ENCODE measurements around the gene CNOT6.

Gene CNOT6

DNA sequence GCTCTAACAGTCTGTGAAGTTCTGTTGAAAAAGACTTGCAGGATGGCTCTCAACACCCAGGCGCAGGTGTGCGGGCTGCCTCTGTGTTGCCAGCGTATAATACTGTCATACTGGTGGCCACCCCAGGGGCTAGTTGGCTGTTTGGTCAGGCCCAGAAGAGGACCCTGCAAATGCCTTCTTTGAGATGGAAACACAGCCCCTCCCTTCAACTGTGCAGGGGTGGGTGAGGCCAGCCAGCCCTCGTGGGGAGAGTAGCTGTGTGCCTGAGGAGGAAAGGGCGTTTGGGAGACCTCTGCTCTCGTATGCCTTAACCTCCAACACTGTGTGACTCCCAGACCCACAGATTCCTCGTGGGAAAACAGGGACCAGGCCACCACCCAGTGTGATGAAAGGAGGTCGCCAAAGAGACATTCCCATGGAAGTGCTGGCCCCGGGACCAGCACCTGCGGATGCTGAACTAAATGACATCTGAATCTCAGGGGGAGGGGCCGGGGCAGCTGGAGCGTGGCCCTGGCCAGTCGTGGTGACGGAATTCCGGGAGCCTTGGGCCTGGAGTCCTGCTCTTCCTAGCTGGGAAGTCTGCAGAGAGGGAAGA, 108.4 kb downstream of the CNOT6 start:
- DNase-seq: no peak

DNA sequence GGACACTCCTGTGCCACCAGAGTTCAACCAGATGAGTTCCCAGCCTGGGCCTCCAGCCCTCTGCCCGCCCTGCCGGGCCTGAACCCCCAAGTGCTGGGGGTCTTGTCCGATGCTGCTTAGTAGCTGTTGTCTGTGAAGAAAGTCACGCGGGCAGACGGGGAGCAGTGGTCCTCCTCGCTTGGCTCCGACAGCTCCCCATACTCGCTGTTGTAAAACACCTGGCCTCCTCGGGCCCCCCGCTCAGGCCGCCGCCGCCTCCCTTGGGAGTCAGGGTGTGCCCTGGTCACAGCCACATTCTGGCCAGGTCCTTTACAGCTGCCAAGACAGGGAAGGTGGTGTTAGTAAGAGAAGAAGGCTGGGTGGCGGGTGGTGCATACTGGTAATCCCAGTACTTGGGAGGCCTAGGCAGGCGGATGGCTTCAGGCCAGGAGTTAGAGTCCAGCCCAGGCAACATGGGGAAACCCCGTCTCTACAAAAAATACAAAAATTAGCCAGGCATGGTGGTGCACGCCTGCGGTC, 109.0 kb downstream of the CNOT6 start:
- DNase-seq: no peak

GRCh38 chr5:180604271-180604670, 110.1 kb downstream of the CNOT6 start:
- no peak for DNase-seq

DNA sequence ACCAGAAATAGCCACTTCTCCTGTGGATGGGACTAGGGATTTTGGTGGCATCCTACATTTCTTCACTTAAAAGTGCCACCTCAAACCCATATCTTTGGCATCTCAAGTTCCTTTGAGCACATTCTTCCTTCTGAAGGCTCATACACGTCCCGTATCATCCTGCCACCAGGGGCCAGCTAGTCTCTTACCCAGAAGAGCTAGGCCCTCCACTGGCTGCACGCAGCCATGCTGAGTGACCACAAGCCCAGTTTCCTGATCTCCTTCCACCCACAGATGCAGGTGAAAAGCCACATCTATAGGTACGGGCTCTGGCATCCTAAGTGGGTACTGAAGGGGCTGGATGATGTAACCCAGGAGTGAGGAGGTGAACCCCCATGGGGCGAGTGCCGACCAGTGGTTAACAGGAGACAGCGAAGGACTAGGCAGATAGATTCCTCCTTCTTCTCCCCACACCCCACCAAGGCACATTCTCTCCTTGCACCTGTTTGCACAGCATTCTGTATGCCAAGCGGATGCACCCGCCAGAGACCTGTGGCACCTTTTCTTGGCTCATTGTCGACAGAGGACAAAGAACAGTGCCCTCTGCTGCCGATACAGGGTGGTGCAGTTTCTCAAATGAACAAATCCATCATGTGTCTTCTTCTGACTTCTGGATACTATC, 111.5 kb downstream of the CNOT6 start:
- DNase-seq: peak; percentile 23 to 40

- DNase-seq: no peak
These were observed 112.1 kb downstream of the CNOT6 start for GRCh38 chr5:180606215-180606785.

GRCh38 chr5:180607861-180608571, 113.8 kb downstream of the CNOT6 start:
- no peak for DNase-seq

DNA sequence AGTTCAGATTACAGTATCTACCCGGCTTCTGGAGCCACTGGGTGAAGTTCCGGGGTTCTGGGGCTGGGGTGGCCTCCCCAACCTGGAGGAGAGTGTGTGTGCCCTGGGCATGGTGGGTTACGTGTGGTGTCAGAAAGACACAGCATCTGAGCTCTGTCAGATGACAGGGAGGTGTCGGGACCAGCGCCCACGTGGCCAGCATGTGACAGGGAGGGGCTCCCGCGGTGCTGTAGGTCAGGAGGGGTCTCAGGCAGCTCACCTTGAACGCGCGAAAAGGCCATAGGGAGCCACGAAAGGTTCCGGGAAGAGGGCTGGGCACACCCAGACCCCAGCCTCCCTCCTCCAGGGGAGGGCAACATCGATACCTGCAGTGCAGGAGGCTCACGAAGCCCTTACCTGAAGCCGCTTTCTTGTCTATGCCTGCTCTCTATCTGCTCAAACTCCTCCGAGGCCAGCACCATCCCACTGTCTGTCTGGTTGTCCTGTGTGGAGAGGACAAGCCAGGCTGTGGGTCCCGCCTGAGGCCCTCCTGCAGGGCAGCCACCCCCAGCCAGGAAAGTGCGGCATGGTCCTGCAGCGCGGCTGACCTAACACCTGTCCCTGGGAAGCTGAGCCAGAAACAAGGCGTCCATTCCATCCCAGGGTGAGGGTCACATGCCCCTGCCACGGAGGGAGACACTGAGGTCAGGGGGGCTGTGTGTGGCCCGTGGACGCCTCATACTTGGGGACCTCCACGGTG, 114.6 kb downstream of the CNOT6 start:
- DNase-seq: no peak

GRCh38 chr5:180609386-180609785, 115.2 kb downstream of the CNOT6 start:
- DNase-seq: no peak

DNA sequence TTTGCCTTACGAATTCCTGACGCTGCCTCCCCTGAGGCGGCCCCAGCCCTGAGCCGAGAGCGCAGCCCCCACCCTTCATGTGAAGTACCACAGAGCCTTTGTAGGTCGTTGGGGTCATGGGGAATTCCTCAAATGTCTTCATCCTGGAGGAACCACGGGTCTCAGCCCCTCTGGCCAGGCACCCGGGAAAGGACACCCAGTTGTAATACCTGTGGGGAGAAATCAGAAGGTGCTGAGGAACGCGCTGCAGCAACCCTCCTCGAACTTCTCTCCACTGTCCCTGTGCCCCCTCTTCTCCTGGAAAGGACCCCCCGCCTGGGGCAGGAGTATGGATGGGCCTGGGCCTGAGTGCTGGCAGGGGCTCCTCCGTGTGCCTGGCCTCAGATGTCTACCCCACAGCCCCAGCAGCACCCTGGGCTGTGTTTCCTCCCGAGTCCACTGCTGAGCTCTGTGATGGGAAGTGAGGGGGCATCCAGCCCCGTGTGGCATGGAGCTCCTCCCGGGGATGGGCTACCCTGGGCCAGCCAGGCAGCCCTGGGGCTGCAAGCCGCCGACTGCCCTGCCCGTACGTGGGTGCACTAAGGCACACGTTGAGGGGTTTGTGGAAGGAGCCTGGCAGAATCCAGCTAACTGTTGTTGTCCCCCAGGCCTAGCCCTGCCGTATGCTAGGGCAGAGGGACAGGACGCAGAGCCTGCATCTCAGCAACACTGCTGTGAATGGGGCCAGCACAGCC, 115.8 kb downstream of the CNOT6 start:
- no peak for DNase-seq

DNA sequence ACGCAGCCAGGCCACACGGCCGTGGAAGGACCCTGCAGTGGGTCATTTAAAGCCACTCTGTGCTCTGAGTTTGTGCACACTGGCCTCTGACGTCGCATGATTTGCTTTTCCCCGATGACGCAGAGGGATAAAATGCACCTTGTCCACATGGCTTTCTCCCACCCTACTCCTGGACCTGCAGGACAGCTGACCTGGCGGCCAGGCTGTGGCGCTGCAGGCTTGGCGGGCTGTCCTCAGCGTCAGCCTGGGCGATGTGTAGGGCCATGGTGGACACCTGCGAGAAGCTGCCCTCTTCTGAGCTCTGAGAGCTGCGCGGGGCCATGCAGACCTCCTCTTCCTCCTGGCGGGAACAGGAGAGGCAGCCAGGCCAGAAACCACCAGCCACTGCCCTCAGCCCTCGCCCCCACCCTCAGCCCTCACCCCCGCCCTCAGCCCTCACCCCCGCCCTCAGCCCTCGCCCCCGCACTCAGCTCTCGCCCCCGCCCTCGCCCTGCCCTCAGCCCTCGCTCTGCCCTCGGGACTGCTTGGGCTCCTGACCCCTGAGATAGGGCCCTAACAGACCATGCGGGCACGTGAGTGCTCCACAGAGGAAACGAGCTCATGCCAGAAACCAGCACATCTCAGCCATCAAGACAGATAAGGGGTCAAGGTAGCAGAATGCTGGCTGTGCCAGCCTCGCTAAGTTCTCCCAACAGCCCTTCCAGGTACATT, 117.1 kb downstream of the CNOT6 start:
- no peak for DNase-seq

DNA sequence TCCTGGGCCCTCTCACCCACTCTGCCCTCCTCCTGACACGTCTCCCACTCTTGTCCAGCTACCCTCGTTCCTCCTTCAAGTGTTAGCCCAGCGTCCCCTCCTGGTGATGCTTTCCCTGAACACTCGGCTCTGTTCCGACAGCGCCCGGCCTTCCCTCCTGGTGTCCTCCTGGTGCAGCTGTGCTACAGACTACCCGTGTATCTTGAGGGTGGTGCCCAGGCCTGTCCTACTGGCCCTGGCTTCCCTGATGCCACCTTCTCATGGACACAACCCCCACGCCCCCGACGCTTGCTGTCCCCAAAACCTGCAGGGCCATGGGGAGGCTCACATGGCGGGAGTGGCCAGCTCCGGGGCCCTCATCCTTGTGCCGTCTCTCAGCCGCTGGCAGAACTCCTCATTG, 118.5 kb downstream of the CNOT6 start:
- DNase-seq: no peak

- no peak for DNase-seq
These were observed 119.1 kb downstream of the CNOT6 start for GRCh38 chr5:180613188-180613813.

DNA sequence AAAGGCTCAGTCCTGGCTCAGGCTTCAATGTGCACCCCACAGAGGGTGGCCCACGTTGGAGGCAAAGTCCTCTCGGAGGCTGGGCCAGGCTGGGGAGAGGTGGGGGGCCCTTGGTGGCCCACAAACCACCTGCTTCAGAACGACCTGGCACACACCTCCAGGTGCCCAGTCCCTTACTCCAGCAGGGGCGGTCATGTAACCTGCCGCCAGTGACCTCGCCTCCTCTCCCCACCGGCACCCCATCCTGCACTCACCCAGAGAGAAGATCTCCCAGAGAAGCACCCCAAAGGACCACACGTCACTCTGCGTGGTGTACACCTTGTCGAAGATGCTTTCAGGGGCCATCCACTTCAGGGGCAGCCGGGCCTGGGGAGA, 119.6 kb downstream of the CNOT6 start:
- DNase-seq: no peak

- peak in 1 of 2 experiments; percentile 4 for DNase-seq
These were observed 124.3 kb downstream of the CNOT6 start for GRCh38 chr5:180618487-180618828.

DNA sequence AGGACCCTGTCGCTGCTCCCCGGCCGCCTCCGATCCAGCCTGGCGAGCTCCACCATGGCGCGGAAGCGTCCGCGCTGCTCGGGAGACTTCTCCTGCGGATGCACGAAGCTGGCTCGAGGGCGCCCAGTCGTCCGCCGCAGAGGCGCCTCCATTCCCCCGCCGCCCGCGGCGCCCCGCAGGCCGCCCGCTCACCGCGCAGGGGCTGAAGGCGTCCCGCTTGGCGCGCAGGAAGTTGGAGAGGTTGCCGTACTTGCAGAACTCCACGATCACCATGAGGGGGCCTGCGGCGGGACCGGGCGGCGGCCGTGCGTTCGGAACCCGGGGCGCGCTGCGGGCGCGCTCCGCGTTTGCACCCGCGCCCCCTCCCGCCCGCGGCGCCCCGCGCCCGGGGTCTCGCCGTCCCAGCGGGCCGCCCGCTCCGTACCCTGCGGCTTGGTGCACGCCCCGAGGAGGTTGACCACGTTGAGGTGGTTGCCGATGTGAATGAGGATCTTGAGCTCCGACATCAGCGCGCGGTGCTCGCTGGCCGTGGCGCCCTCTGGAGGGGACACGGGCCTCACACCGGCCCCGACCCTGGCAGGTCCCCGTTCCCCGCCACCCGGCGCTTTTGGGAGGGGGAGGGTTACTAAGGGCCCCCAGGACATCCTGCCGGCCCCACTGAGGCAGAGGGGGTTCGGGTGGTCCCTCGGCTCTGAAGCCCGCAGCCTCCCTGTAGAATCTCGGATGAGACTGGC, 124.8 kb downstream of the CNOT6 start:
- DNase-seq: peak; percentile 30 to 32

- no peak for DNase-seq
These were observed 125.4 kb downstream of the CNOT6 start for GRCh38 chr5:180619563-180619915.

DNA sequence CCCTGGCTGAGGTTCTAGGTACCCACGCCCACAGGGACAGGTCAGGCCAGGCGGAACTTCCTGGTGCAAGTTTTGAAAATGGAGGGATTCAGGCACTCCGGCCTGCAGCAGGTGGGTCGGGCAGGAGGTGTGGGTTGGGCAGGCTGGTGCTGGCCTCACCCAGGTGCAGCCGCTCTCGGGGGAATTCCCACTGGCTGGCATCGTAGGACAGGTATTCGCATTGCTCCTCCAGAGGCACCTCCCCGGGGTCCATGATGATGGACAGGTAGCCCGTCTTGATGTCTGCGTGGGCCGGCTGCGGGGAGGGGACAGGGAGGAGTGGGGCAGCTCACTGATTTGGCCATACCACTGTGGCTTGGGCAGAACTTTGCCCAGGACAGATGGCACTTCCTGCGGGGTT, 125.8 kb downstream of the CNOT6 start:
- DNase-seq: no peak

DNA sequence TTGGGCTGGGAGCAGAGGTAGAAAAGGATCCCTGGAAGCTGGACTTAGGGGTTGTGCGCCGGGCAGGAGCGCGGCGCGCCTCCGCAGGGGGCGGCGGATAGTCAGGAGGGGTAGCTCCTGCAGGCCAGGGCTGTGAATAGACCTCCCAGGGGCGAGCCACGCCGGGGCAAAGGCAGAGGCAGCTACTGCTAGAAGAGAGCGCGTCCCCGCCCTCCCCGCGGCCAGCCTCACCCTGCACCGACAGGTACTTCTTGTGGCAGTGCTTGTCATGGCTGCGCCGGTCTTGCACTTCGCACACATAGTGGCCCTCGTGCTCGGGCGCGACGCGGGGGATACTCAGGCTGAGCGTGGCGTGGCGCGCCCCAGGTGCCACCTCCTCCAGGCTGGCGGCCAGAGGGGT, 127.1 kb downstream of the CNOT6 start:
- DNase-seq: no peak

DNA sequence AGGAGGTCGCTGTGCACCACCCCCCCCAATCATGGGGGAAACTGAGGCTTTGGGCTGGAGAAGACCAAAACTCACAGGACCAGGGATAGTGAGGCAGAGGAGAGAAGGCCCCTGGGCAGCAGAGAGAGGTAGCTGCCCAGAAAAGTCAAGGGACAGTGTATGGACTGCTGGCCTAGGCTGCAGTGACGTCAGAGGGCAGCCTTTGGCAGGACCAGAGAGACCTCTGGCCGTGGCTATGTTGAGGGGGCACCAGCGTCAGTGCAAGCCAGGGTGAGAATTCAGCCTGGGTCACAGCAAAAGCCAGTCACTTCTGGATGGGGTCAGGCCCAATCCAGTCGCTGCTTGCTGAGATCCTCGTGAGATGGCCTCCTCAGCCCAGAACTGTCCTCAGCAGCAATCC, 128.7 kb downstream of the CNOT6 start:
- DNase-seq: no peak

DNA sequence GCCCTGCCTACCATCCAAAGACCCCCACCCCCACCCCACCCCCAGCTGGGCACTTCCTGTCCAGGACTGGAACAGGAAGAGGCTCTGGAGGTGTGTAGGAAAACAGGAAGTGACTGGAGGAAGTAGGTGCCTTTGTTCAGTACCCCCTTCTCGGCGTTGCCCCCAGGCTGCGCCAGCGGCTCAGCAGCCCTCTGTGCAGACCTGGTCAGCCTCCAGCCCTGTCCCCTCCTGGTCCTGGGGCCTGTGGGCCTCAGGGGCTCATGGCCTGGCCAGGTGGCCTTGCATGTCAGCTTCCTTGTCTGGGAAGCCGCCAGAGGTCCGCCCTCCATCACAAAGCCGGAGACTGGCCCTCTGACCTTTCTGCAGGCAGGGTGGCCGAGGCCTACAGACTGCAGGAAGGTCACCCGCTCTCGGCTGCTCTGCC, 129.2 kb downstream of the CNOT6 start:
- DNase-seq: no peak

DNA sequence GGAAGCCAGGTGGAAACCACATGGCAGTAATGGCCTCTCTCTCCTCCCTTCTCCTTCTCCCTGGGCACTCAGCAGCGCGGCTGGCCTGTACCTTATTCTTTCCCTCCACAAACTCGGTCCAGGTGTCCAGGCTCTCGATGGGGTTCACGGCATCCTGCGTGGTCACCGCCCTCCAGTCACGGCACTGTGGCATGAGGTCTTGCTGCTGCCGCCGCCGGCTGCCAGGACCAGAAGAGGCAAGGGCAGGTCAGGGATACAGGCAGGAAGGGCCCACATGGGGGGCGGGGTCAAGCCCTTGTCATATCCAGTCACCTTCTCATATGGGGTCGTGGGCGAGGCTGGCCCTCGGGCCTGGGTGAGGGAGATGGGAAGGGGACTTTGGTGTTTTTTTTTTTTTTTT, 129.7 kb downstream of the CNOT6 start:
- DNase-seq: no peak
